ENCODE measurements around the gene YES1. TPM values are rescaled to one million over a fixed set of nuclear protein-coding genes. Genes with fewer than 3 reads are reported as not detected.

YES1 gene
- total RNA-seq, 1 donor from 2014 or later = 56.0 TPM

DNA sequence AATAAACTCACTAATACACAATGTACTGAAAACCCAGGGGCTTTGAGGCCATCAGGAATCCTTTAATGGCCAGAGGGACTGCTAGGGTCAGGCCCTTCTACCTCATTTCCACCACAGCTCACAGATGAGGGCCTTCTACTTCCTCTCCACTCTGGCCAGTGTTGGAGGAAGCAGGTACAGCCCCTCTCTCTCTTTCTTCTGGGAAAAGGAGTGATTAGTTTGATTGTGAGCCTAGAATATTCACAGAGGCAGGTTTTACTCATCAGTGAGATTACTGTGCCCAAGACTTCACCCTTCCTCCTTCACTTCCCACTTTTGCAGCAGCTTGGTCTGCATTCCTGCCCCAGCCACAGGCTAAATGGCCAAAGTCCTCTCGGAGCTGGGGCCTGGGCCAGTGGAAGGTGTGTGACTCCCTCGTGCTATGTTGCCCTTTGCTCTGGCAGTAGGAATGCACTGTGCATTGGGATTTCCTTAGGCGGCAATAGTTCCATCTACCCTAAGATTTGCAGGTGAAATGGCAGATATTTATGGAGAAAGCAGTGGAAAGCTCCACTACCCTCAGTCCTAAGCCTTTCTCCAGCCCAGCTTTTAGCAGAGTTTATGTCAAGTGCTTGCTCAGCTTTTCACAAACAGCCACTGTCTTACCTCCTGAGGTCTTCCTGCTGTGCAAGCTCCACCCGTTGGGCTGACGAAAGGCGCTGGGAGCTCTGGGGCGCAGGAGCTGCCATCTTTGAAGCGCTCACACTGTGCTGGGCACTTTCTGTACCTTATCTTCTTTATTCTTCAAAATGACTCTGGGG is 36.2 kb upstream of the YES1 start:
- no peaks in the 10 kb centered on the region for H3K36me3 ChIP-seq
- intact Hi-C loops (cut with DNase I) = no loop called here
- no peak for DNase-seq
- no peak overlapping the region for H3K4me3 ChIP-seq
- TF ChIP-seq, protein P1, sequence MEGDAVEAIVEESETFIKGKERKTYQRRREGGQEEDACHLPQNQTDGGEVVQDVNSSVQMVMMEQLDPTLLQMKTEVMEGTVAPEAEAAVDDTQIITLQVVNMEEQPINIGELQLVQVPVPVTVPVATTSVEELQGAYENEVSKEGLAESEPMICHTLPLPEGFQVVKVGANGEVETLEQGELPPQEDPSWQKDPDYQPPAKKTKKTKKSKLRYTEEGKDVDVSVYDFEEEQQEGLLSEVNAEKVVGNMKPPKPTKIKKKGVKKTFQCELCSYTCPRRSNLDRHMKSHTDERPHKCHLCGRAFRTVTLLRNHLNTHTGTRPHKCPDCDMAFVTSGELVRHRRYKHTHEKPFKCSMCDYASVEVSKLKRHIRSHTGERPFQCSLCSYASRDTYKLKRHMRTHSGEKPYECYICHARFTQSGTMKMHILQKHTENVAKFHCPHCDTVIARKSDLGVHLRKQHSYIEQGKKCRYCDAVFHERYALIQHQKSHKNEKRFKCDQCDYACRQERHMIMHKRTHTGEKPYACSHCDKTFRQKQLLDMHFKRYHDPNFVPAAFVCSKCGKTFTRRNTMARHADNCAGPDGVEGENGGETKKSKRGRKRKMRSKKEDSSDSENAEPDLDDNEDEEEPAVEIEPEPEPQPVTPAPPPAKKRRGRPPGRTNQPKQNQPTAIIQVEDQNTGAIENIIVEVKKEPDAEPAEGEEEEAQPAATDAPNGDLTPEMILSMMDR (IDR thresholded peaks at IDR 0.05) = no peak
- no peaks in the 10 kb centered on the region for H3K27me3 ChIP-seq
- H3K27ac ChIP-seq = no peak overlapping the region
- no peaks in the 10 kb centered on the region for H3K4me1 ChIP-seq
- H3K9me3 ChIP-seq = no peaks in the 10 kb centered on the region
- no peak for ATAC-seq

GRCh38 chr18:845152-845819 is 33.2 kb upstream of the YES1 start:
- ATAC-seq (peak; percentile 81), DNase-seq (no peak)
- Histone ChIP-seq H3K4me3 (no peak overlapping the region), H3K36me3 (no peaks in the 10 kb centered on the region), H3K4me1 (no peaks in the 10 kb centered on the region), H3K9me3 (no peaks in the 10 kb centered on the region), H3K27me3 (no peaks in the 10 kb centered on the region), H3K27ac (no peak overlapping the region)
- TF ChIP-seq, protein P1 (IDR thresholded peaks at IDR 0.05) = no peak
- intact Hi-C loops (cut with DNase I) = no loop called here

- DNase-seq = no peak
- TF ChIP-seq, protein P1 (IDR thresholded peaks at IDR 0.05) = no peak
- Histone ChIP-seq H3K4me1 (no peaks in the 10 kb centered on the region), H3K9me3 (no peaks in the 10 kb centered on the region), H3K36me3 (no peaks in the 10 kb centered on the region), H3K27me3 (no peaks in the 10 kb centered on the region), H3K4me3 (no peak overlapping the region), H3K27ac (no peak overlapping the region)
- intact Hi-C loops (cut with DNase I) = no loop called here
- ATAC-seq = no peak
Measured at GRCh38 chr18:841647-842370, 29.8 kb upstream of the YES1 start.

DNA sequence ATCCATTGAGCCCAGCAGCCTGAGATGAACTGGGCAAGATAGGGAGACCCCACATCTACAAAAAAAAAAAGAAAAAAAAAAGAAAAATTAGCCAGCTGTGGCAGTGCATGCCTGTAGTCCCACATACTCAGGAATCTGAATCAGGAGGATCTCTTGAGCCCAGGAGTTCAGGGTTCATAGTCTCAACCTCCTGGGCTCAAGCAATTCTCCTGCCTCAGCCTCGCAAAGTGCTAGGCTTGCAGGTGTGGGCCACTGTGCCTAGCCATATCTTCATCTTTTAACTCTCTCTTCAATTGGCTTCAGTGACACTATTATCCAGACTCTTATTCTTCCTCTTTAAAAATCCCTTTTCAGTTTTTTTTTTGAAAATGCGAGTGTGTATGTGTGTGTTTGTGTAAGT is 28.5 kb upstream of the YES1 start:
- Histone ChIP-seq H3K4me3 (no peak overlapping the region), H3K27ac (no peak overlapping the region), H3K36me3 (no peaks in the 10 kb centered on the region), H3K4me1 (no peaks in the 10 kb centered on the region), H3K9me3 (no peaks in the 10 kb centered on the region), H3K27me3 (no peaks in the 10 kb centered on the region)
- ATAC-seq = no peak
- intact Hi-C loops (cut with DNase I) = no loop called here
- TF ChIP-seq, protein P1 (IDR thresholded peaks at IDR 0.05) = no peak
- no peak for DNase-seq

DNA sequence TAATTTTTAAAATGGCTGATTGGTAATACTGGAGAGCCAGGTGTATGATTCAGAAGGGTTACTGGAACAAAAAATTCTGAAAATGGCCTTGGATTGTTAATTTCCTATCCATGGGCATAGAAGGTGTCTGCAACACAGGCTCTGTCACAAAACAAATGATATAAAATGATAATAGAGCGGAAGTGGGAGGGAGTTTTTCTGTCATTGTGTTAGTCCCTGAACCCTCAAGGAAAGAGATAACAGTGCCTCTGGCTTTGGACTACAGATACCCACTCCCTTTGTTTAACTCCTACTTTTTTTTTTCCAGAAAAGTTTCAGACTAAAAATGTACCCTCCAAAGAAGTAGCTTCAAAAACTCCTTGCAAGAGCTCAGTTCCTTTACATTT is 28.0 kb upstream of the YES1 start:
- no peaks in the 10 kb centered on the region for H3K4me1 ChIP-seq
- H3K27me3 ChIP-seq = no peaks in the 10 kb centered on the region
- no peak overlapping the region for H3K4me3 ChIP-seq
- DNase-seq (no peak), ATAC-seq (no peak)
- TF ChIP-seq, protein P1 (IDR thresholded peaks at IDR 0.05) = no peak
- H3K27ac ChIP-seq = no peak overlapping the region
- intact Hi-C loops (cut with DNase I) = no loop called here
- no peaks in the 10 kb centered on the region for H3K36me3 ChIP-seq
- no peaks in the 10 kb centered on the region for H3K9me3 ChIP-seq
